ENCODE measurements around the gene MAP3K6. TPM values are rescaled to one million over a fixed set of nuclear protein-coding genes. Genes with fewer than 3 reads are reported as not detected.

Gene MAP3K6
- total and polyA plus RNA-seq, 2 of the 4 experiments (the other 2 are of a cell fraction), result 4.8 to 15.9 TPM

DNA sequence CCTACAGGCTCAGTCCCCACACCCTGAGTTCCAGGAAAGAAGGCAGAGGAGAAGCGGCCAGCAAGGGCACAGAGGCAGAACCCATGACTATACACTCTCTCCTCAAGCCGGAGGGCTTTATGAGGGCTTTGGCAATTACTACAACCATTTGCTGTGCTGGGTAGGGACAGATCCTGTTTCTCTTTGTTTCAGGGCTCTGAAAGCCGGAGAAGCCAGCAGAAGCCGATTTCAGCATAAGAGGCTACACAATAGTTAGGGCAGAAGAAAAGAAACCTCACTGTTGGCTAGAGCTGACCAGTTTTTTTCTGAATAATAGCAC, 39.6 kb upstream of the MAP3K6 start:
- no peak overlapping the region for H3K9ac ChIP-seq (ENCODE audit: low read depth, low read length)
- no peaks in the 10 kb centered on the region for H3K9me3 ChIP-seq (ENCODE audit: control insufficient read depth, insufficient read depth, low read length)
- H3K36me3 ChIP-seq (ENCODE audit: control insufficient read depth, insufficient read depth, low read length), result peaks cover 36% of the 10 kb centered on the region
- H3K23ac ChIP-seq (ENCODE audit: low read depth, low read length), result no peak overlapping the region
- peaks cover 9 to 15% of the 10 kb centered on the region in 2 experiments; a peak in 2 of 4 replicates for H3K79me1 ChIP-seq (ENCODE audit: low read depth in 1 of 2, low read length in 2 of 2)
- BruUV-seq (replicated peaks), result no TSS peak
- 0 out of 2 replicates have a peak, but pooled peaks cover 3% of the 10 kb centered on the region for H3K9me1 ChIP-seq (ENCODE audit: insufficient read depth, low read length)
- DNase-seq (no peak), ATAC-seq (ENCODE audit: low read depth) (no peak)
- no CpG with 5 or more reads among the region's 4 CpGs for WGBS, 2 experiments (ENCODE audit: extremely low coverage in 2 of 2, insufficient read length in 1 of 2)
- H2BK20ac ChIP-seq (ENCODE audit: low read depth, low read length), result no peak overlapping the region
- intact Hi-C loops (cut with micrococcal nuclease) (no loop called here), dilution Hi-C loops (cut with HindIII; ENCODE audit: low sequenced_read_pairs, unreplicated experiment) (no loop called here), in situ Hi-C loops (cut with MboI; ENCODE audit: low sequenced_read_pairs) (no loop called here)
- no peak overlapping the region for H2AK5ac ChIP-seq (ENCODE audit: low read depth, low read length)
- no peaks in the 10 kb centered on the region for H3K27me3 ChIP-seq (ENCODE audit: control insufficient read depth, insufficient read depth, low read length)
- no peak overlapping the region for H3K14ac ChIP-seq (replicated peaks; ENCODE audit: low read depth, low read length)
- POLR2A ChIA-PET (ENCODE audit: unreplicated experiment), result no interaction called here
- no peak overlapping the region for H4K5ac ChIP-seq (ENCODE audit: low read depth, low read length)
- H2AK9ac ChIP-seq (replicated peaks; ENCODE audit: low read depth, low read length, poor library complexity), result no peak overlapping the region
- CTCF ChIA-PET, result no interaction called here
- H4K91ac ChIP-seq (ENCODE audit: insufficient read depth, low read depth, low read length), result no peak overlapping the region
- TF ChIP-seq POLR2A (IDR thresholded peaks at IDR 0.05; ENCODE audit: low read depth, low read length) (no peak), SMC3 (IDR thresholded peaks at IDR 0.05; ENCODE audit: low read depth, low read length) (no peak), RCOR1 (IDR thresholded peaks at IDR 0.05; ENCODE audit: insufficient replicate concordance, low read length) (no peak), NFE2L2 (IDR thresholded peaks at IDR 0.05; ENCODE audit: low read depth, low read length) (no peak), USF2 (IDR thresholded peaks at IDR 0.05; ENCODE audit: low read depth, low read length) (no peak), RFX5 (IDR thresholded peaks at IDR 0.05; ENCODE audit: low read depth, low read length) (no peak), MXI1 (IDR thresholded peaks at IDR 0.05; ENCODE audit: borderline replicate concordance, low read depth, low read length) (no peak)
- TF ChIP-seq, protein P1, sequence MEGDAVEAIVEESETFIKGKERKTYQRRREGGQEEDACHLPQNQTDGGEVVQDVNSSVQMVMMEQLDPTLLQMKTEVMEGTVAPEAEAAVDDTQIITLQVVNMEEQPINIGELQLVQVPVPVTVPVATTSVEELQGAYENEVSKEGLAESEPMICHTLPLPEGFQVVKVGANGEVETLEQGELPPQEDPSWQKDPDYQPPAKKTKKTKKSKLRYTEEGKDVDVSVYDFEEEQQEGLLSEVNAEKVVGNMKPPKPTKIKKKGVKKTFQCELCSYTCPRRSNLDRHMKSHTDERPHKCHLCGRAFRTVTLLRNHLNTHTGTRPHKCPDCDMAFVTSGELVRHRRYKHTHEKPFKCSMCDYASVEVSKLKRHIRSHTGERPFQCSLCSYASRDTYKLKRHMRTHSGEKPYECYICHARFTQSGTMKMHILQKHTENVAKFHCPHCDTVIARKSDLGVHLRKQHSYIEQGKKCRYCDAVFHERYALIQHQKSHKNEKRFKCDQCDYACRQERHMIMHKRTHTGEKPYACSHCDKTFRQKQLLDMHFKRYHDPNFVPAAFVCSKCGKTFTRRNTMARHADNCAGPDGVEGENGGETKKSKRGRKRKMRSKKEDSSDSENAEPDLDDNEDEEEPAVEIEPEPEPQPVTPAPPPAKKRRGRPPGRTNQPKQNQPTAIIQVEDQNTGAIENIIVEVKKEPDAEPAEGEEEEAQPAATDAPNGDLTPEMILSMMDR (conservative IDR thresholded peaks at IDR 0.05; ENCODE audit: low read depth, low read length), result no peak
- no peak overlapping the region for H2BK120ac ChIP-seq (ENCODE audit: low read depth, low read length)
- H3K4me1 ChIP-seq (ENCODE audit: control insufficient read depth, insufficient read depth, low read length), result peaks cover 17% of the 10 kb centered on the region
- no peak overlapping the region for H2BK15ac ChIP-seq (ENCODE audit: low read depth, low read length)
- no peak overlapping the region for H3K4me2 ChIP-seq (ENCODE audit: low read depth, low read length)
- no peak overlapping the region for H3K4ac ChIP-seq (ENCODE audit: low read depth, low read length)
- H3K4me3 ChIP-seq (ENCODE audit: insufficient read depth, low read depth, low read length), result no peak overlapping the region
- no peak overlapping the region for H3K27ac ChIP-seq (ENCODE audit: insufficient read depth, low read length)
- H4K8ac ChIP-seq (ENCODE audit: low read depth in 2 of 2, low read length in 2 of 2), result no peak overlapping the region
- H2AFZ ChIP-seq (replicated peaks; ENCODE audit: low read length, poor library complexity), result no peak overlapping the region
- no peak overlapping the region for H2BK5ac ChIP-seq (ENCODE audit: low read depth, low read length, poor library complexity, severe bottlenecking)
- peaks cover 6% of the 10 kb centered on the region; the same call in 1 of the 2 replicates for H4K20me1 ChIP-seq (ENCODE audit: insufficient read depth, low read length)
- H3K18ac ChIP-seq (ENCODE audit: low read depth, low read length), result no peak overlapping the region
- H3K56ac ChIP-seq (ENCODE audit: extremely low read depth, insufficient read depth, low read length), result no peak overlapping the region
